ENCODE measurements around the gene CUTA.
"Not testable (repeated sequence)": the region's sequence is repeated elsewhere in the genome, so short reads cannot be mapped to it uniquely, and the experiment has no call there.

The CUTA gene

DNA sequence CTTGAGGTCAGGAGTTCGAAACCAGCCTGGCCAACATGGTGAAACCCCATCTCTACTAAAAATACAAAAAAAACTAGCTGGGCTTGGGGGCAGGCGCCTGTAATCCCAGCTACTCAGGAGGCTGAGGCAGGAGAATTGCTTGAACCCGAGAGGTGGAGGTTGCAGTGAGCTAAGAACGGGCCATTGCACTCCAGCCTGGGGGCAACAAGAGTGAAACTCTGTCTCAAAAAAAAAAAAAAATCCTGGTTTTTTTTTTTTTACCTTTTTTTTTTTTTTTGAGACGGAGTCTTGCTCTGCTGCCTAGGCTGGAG lies 50.2 kb downstream of the CUTA start:
- not testable (repeated sequence) for DNase-seq (ENCODE audit: low read depth)

GRCh38 chr6:33367009-33367714 lies 50.7 kb downstream of the CUTA start:
- DNase-seq (ENCODE audit: low read depth), result no peak
